ENCODE data around the gene TTLL4. TPM values are rescaled to one million over a fixed set of nuclear protein-coding genes. Genes with fewer than 3 reads are reported as not detected.

The TTLL4 gene
- total and polyA plus RNA-seq, 2 of the 8 experiments (the other 6 are each of a cell fraction or from before 2014, with no cell fraction given) = 71.1 to 105 TPM

- H3K9me3 ChIP-seq (ENCODE audit: insufficient read depth in 2 of 2, low read depth in 1 of 2, low read length in 1 of 2) = no peaks in the 10 kb centered on the region
- no peak overlapping the region for H3K4me2 ChIP-seq (ENCODE audit: insufficient read depth in 1 of 2, low read depth in 2 of 2, low read length in 2 of 2)
- H2BK15ac ChIP-seq (ENCODE audit: low read length) = no peak overlapping the region
- DNase-seq (ENCODE audit: low read depth in 1 of 2, low spot score in 2 of 2) (no peak), FAIRE-seq (no peak)
- no peak overlapping the region for H3K27ac ChIP-seq (ENCODE audit: low read depth, low read length)
- peaks cover 22 to 49% (median 40%) of the 10 kb centered on the region in 4 experiments for H3K36me3 ChIP-seq (ENCODE audit: control insufficient read depth in 2 of 4, insufficient read depth in 4 of 4, low read length in 3 of 4)
- 90% methylated on average over 7 of the region's 7 CpGs; no CpG with 5 or more reads in 1 of the 2 experiments for WGBS, 2 experiments (ENCODE audit: extremely low coverage in 1 of 2, insufficient coverage in 1 of 2, insufficient read length in 1 of 2, insufficient replicate concordance in 2 of 2, low coverage in 1 of 2, low lambda C conversion rate in 2 of 2, missing lambda C conversion rate in 1 of 2)
- no peak overlapping the region for H4K5ac ChIP-seq (ENCODE audit: insufficient read length, low read depth, low read length)
- H2BK12ac ChIP-seq (ENCODE audit: low read depth, low read length) = no peak overlapping the region
- no peak overlapping the region for H2BK120ac ChIP-seq (replicated peaks; ENCODE audit: low read depth, low read length)
- H4K91ac ChIP-seq (replicated peaks; ENCODE audit: insufficient read length, low read length) = no peak overlapping the region
- no peak overlapping the region for H3K14ac ChIP-seq (ENCODE audit: insufficient read length)
- peaks cover 0 to 7% of the 10 kb centered on the region in 2 experiments; a peak in 1 of 4 replicates for H3K79me2 ChIP-seq (ENCODE audit: control insufficient read depth in 1 of 2, insufficient read depth in 2 of 2, low read length in 2 of 2)
- H3K27me3 ChIP-seq (replicated peaks in 1 of 4; ENCODE audit: control insufficient read depth in 3 of 4, extremely low read depth in 1 of 4, insufficient read depth in 3 of 4, low read length in 3 of 4) = no peaks in the 10 kb centered on the region
- H4K8ac ChIP-seq (ENCODE audit: extremely low read depth, insufficient read depth, low read length) = no peak overlapping the region; the same call in 1 of the 2 replicates
- H3K4me1 ChIP-seq (replicated peaks in 1 of 4; ENCODE audit: control insufficient read depth in 3 of 4, insufficient read depth in 4 of 4, low read length in 3 of 4) = peaks cover 0 to 5% (median under 1%) of the 10 kb centered on the region in 4 experiments; a peak in 2 of 7 replicates
- H2AK5ac ChIP-seq (ENCODE audit: low read depth, low read length) = no peak overlapping the region
- H3K79me1 ChIP-seq (ENCODE audit: low read depth, low read length) = 0 out of 2 replicates have a peak, but pooled peaks cover 3% of the 10 kb centered on the region
- H4K20me1 ChIP-seq (replicated peaks in 1 of 2; ENCODE audit: control insufficient read depth in 1 of 2, insufficient read depth in 2 of 2, low read length in 2 of 2) = no peaks in the 10 kb centered on the region
- no peak overlapping the region for H2AFZ ChIP-seq (ENCODE audit: low read length)
- H3K23me2 ChIP-seq (ENCODE audit: low read depth, low read length) = peaks cover 10% of the 10 kb centered on the region; the same call in 1 of the 2 replicates
- H3K4ac ChIP-seq (replicated peaks; ENCODE audit: insufficient read length, low read depth, low read length) = no peak overlapping the region
- no peak overlapping the region for H2BK5ac ChIP-seq (ENCODE audit: low read depth, low read length)
- H3K23ac ChIP-seq (ENCODE audit: insufficient read length) = no peak overlapping the region
- CTCF ChIA-PET (ENCODE audit: partially characterized antibody) = interaction anchor here (2.0 to 5.3 kb wide), 2 partner anchors 7 to 14 kb away, joined by 5 to 45 read pairs; partner anchors contain the start of genes RNF25 and STK36
- no peak overlapping the region for H2BK20ac ChIP-seq (ENCODE audit: low read length)
- H3K9ac ChIP-seq (replicated peaks in 1 of 4; ENCODE audit: extremely low read depth in 1 of 4, low read depth in 3 of 4, low read length in 3 of 4) = no peak overlapping the region
- no peak overlapping the region for H3K4me3 ChIP-seq (ENCODE audit: extremely low read depth in 1 of 4, insufficient read depth in 2 of 4, low read depth in 3 of 4, low read length in 4 of 4)
- H3K56ac ChIP-seq (replicated peaks; ENCODE audit: insufficient read length, low read depth, low read length) = no peak overlapping the region
- POLR2A ChIA-PET (ENCODE audit: partially characterized antibody) = interaction anchor here (1.2 to 6.6 kb wide), 2 partner anchors 11 to 20 kb away, joined by 3 to 95 read pairs; partner anchors contain the start of genes RNF25 and STK36
- H3K18ac ChIP-seq (ENCODE audit: extremely low read depth, low read length) = no peak overlapping the region
- no peak for TF ChIP-seq USF2 (IDR thresholded peaks at IDR 0.05; ENCODE audit: low read length)
- no peak for TF ChIP-seq KDM1A (IDR thresholded peaks at IDR 0.05; ENCODE audit: borderline replicate concordance, low read length)
- TF ChIP-seq JUND (IDR thresholded peaks at IDR 0.05; ENCODE audit: low read length) = no peak
- TF ChIP-seq YY1 (IDR thresholded peaks at IDR 0.05; ENCODE audit: low read depth, low read length) = no peak
- TF ChIP-seq POLR2AphosphoS5 (IDR thresholded peaks at IDR 0.05; ENCODE audit: low read depth, low read length) = no peak
- TF ChIP-seq SIRT6 (IDR thresholded peaks at IDR 0.05; ENCODE audit: low read length) = no peak
- no peak for TF ChIP-seq MAFK (IDR thresholded peaks at IDR 0.05; ENCODE audit: low read depth, low read length)
- TF ChIP-seq TEAD4 (IDR thresholded peaks at IDR 0.05; ENCODE audit: low read depth, low read length) = no peak
- TF ChIP-seq E2F6 (IDR thresholded peaks at IDR 0.05) = no peak
- TF ChIP-seq TCF12 (IDR thresholded peaks at IDR 0.05; ENCODE audit: low read depth, low read length) = no peak
- TF ChIP-seq HDAC2 (IDR thresholded peaks at IDR 0.05; ENCODE audit: borderline replicate concordance in 1 of 2, low read depth in 2 of 2, low read length in 2 of 2) = no peak
- no peak for TF ChIP-seq ZNF274 (IDR thresholded peaks at IDR 0.05; ENCODE audit: borderline replicate concordance, extremely low read depth, low read length)
Measured at GRCh38 chr2:218662377-218662776, 48.3 kb upstream of the TTLL4 start.

Data from H1 (cell line).